Uterus (tissue), 4 donors: ENCODE data around the gene CCR3. TPM values are rescaled to one million over a fixed set of nuclear protein-coding genes. Genes with fewer than 3 reads are reported as not detected.

Source experiments
- DNase-seq, 2 donors: peaks; one replicate each; pipeline ENCODE4 v3.0.0-alpha.2; 2019 to 2020
- H3K27ac ChIP-seq, 2 donors: fragments of 200-600 bp; sonication (generic); 1 replicate in 1 of 2; 2 replicates in 1 of 2; pipeline ENCODE4 v1.5.1; 2016 to 2018
- H3K27me3 ChIP-seq, 2 donors: fragments of 200-600 bp; sonication (generic); one replicate each; pipeline ENCODE4 v1.5.1; 2018 to 2019; ENCODE audit warnings: control low read depth in 1 of 2
- H3K36me3 ChIP-seq, 2 donors: fragments of 200-600 bp; sonication (generic); one replicate each; pipeline ENCODE4 v1.5.1; 2019; ENCODE audit warnings: control low read depth in 1 of 2
- H3K4me1 ChIP-seq, 2 donors: fragments of 200-600 bp; sonication (generic); one replicate each; pipeline ENCODE4 v1.5.1; 2018 to 2019; ENCODE audit warnings: control low read depth in 1 of 2
- H3K4me3 ChIP-seq, 2 donors: fragments of 200-600 bp; sonication (generic); 1 replicate in 1 of 2; 2 replicates in 1 of 2; pipeline ENCODE4 v1.5.1; 2018 to 2019; ENCODE audit warnings: mild to moderate bottlenecking in 1 of 2
- H3K9me3 ChIP-seq, 2 donors: fragments of 200-600 bp; sonication (generic); one replicate each; pipeline ENCODE4 v1.5.1; 2019; ENCODE audit warnings: control low read depth in 1 of 2
- CTCF ChIP-seq, 4 experiments: fragments of 200-600 bp in 2 of 4; fragments of 450-650 bp in 2 of 4; sonication (generic) in 2 of 4; IDR thresholded peaks; one replicate each; pipeline ENCODE4 v1.5.1; 2016 to 2019; ENCODE audit warnings: antibody characterized with exemption in 4 of 4, mild to moderate bottlenecking in 2 of 4, moderate library complexity in 1 of 4
- POLR2A ChIP-seq, 2 donors: fragments of 450-650 bp; IDR thresholded peaks; one replicate each; pipeline ENCODE4 v1.6.1; 2016; ENCODE audit warnings: antibody characterized with exemption in 2 of 2, mild to moderate bottlenecking in 1 of 2, moderate library complexity in 1 of 2
- intact Hi-C: fragments of 100-400 bp; cut with DNase I; formaldehyde crosslinking; loops from one replicate; pipeline ENCODE4 v1.15.1; 2023; ENCODE audit warnings: low total_unique reads
- total RNA-seq, 4 donors: library from RNA; depleted of rRNA in 3 of 4; stranded (reverse); fragments of >200 nt in 3 of 4; gene quantifications; one replicate each; pipeline versions ENCODE4 v1.1.0 to v1.2.4, GENCODE V29; 2014 to 2023
- donor health status: DM: yes; HTN: yes; CAD: no.

CCR3 gene
- total RNA-seq, 4 donors from 2014 or later = not detected

GRCh38 chr3:46221391-46221790 lies 20.9 kb upstream of the CCR3 start:
- no peak for TF ChIP-seq POLR2A (IDR thresholded peaks at IDR 0.05)
- no peak for TF ChIP-seq CTCF (IDR thresholded peaks at IDR 0.05)
- DNase-seq = no peak
- Histone ChIP-seq H3K4me3 (no peak overlapping the region), H3K27me3 (no peaks in the 10 kb centered on the region), H3K27ac (no peak overlapping the region), H3K4me1 (no peaks in the 10 kb centered on the region), H3K36me3 (no peaks in the 10 kb centered on the region), H3K9me3 (no peaks in the 10 kb centered on the region)
- intact Hi-C loops = no loop called here

GRCh38 chr3:46221938-46222337 lies 20.3 kb upstream of the CCR3 start:
- DNase-seq = no peak
- Histone ChIP-seq H3K4me3 (no peak overlapping the region), H3K9me3 (no peaks in the 10 kb centered on the region), H3K27me3 (no peaks in the 10 kb centered on the region), H3K27ac (no peak overlapping the region), H3K36me3 (no peaks in the 10 kb centered on the region), H3K4me1 (no peaks in the 10 kb centered on the region)
- no peak for TF ChIP-seq CTCF (IDR thresholded peaks at IDR 0.05)
- no peak for TF ChIP-seq POLR2A (IDR thresholded peaks at IDR 0.05)
- intact Hi-C loops = no loop called here

GRCh38 chr3:46222435-46223161 lies 19.7 kb upstream of the CCR3 start:
- Histone ChIP-seq H3K4me1 (no peaks in the 10 kb centered on the region), H3K27ac (no peak overlapping the region), H3K27me3 (no peaks in the 10 kb centered on the region), H3K36me3 (no peaks in the 10 kb centered on the region), H3K4me3 (no peak overlapping the region), H3K9me3 (no peaks in the 10 kb centered on the region)
- intact Hi-C loops = no loop called here
- TF ChIP-seq POLR2A (IDR thresholded peaks at IDR 0.05) (no peak), CTCF (IDR thresholded peaks at IDR 0.05) (no peak)
- no peak for DNase-seq

- Histone ChIP-seq H3K4me3 (no peak overlapping the region), H3K36me3 (no peaks in the 10 kb centered on the region), H3K27me3 (no peaks in the 10 kb centered on the region), H3K9me3 (no peaks in the 10 kb centered on the region), H3K4me1 (no peaks in the 10 kb centered on the region), H3K27ac (no peak overlapping the region)
- intact Hi-C loops = no loop called here
- no peak for DNase-seq
- no peak for TF ChIP-seq CTCF (IDR thresholded peaks at IDR 0.05)
- TF ChIP-seq POLR2A (IDR thresholded peaks at IDR 0.05) = no peak
These were observed 13.7 kb upstream of the CCR3 start for GRCh38 chr3:46228260-46229242.

- no peaks in the 10 kb centered on the region for H3K27me3 ChIP-seq
- no peaks in the 10 kb centered on the region for H3K36me3 ChIP-seq
- intact Hi-C loops = no loop called here
- TF ChIP-seq POLR2A (IDR thresholded peaks at IDR 0.05) (no peak), CTCF (IDR thresholded peaks at IDR 0.05) (no peak)
- no peaks in the 10 kb centered on the region for H3K4me1 ChIP-seq
- no peak overlapping the region for H3K4me3 ChIP-seq
- H3K9me3 ChIP-seq = no peaks in the 10 kb centered on the region
- DNase-seq = no peak
- no peak overlapping the region for H3K27ac ChIP-seq
These were observed 10.9 kb upstream of the CCR3 start for GRCh38 chr3:46231323-46231722.
